ENCODE measurements around the gene DDX20.

DDX20 gene

GRCh38 chr1:111768625-111769024, 12.9 kb downstream of the DDX20 start:
- Histone ChIP-seq H3K56ac (ENCODE audit: low read length) (no peak overlapping the region), H3K36me3 (ENCODE audit: control insufficient read depth, insufficient read depth, low read length) (peaks cover 3% of the 10 kb centered on the region), H3K23ac (ENCODE audit: low read length) (no peak overlapping the region), H3K79me1 (ENCODE audit: low read length) (no peaks in the 10 kb centered on the region), H3K18ac (ENCODE audit: low read length) (no peak overlapping the region), H2BK15ac (replicated peaks; ENCODE audit: low read depth) (no peak overlapping the region), H3K9ac (ENCODE audit: low read length) (no peak overlapping the region), H4K8ac (ENCODE audit: low read depth, low read length) (no peak overlapping the region), H2AK5ac (ENCODE audit: low read length) (no peak overlapping the region), H3K4me3 (ENCODE audit: low read length) (no peak overlapping the region), H2BK5ac (ENCODE audit: low read length) (no peak overlapping the region), H3K4ac (ENCODE audit: low read depth, low read length) (no peak overlapping the region), H3K79me2 (ENCODE audit: control insufficient read depth, insufficient read depth, low read length) (no peaks in the 10 kb centered on the region), H4K5ac (ENCODE audit: low read length) (no peak overlapping the region), H3K27me3 (ENCODE audit: insufficient read depth, low read length, poor library complexity) (no peaks in the 10 kb centered on the region), H3K4me2 (ENCODE audit: low read length) (no peak overlapping the region), H2BK120ac (ENCODE audit: low read depth, low read length) (no peak overlapping the region), H3K27ac (ENCODE audit: low read depth, low read length) (no peak overlapping the region), H3K4me1 (ENCODE audit: control insufficient read depth, low read depth, low read length) (no peaks in the 10 kb centered on the region)
- DNase-seq = no peak

GRCh38 chr1:111769517-111770146, 13.9 kb downstream of the DDX20 start:
- Histone ChIP-seq H3K27ac (ENCODE audit: low read depth, low read length) (no peak overlapping the region), H3K27me3 (ENCODE audit: insufficient read depth, low read length, poor library complexity) (no peaks in the 10 kb centered on the region), H3K23ac (ENCODE audit: low read length) (no peak overlapping the region), H3K4me1 (ENCODE audit: control insufficient read depth, low read depth, low read length) (no peaks in the 10 kb centered on the region), H3K4me3 (ENCODE audit: low read length) (no peak overlapping the region), H3K36me3 (ENCODE audit: control insufficient read depth, insufficient read depth, low read length) (peaks cover 3% of the 10 kb centered on the region), H3K9ac (ENCODE audit: low read length) (no peak overlapping the region), H3K79me1 (ENCODE audit: low read length) (no peaks in the 10 kb centered on the region), H3K79me2 (ENCODE audit: control insufficient read depth, insufficient read depth, low read length) (no peaks in the 10 kb centered on the region), H3K56ac (ENCODE audit: low read length) (no peak overlapping the region), H2BK120ac (ENCODE audit: low read depth, low read length) (no peak overlapping the region), H3K4ac (ENCODE audit: low read depth, low read length) (no peak overlapping the region), H4K5ac (ENCODE audit: low read length) (no peak overlapping the region), H2BK15ac (replicated peaks; ENCODE audit: low read depth) (no peak overlapping the region), H3K18ac (ENCODE audit: low read length) (no peak overlapping the region), H3K4me2 (ENCODE audit: low read length) (no peak overlapping the region), H4K8ac (ENCODE audit: low read depth, low read length) (no peak overlapping the region), H2BK5ac (ENCODE audit: low read length) (no peak overlapping the region), H2AK5ac (ENCODE audit: low read length) (no peak overlapping the region)
- no CpG with 5 or more reads among the region's 6 CpGs for WGBS (ENCODE audit: extremely low coverage, insufficient coverage, low lambda C conversion rate)
- DNase-seq = peak; percentile 45

GRCh38 chr1:111770916-111771315, 15.2 kb downstream of the DDX20 start:
- H3K23ac ChIP-seq (ENCODE audit: low read length) = no peak overlapping the region
- H2AK5ac ChIP-seq (ENCODE audit: low read length) = no peak overlapping the region
- H4K8ac ChIP-seq (ENCODE audit: low read depth, low read length) = no peak overlapping the region
- H3K18ac ChIP-seq (ENCODE audit: low read length) = no peak overlapping the region
- H2BK5ac ChIP-seq (ENCODE audit: low read length) = no peak overlapping the region
- H2BK120ac ChIP-seq (ENCODE audit: low read depth, low read length) = no peak overlapping the region
- H3K4me1 ChIP-seq (ENCODE audit: control insufficient read depth, low read depth, low read length) = no peaks in the 10 kb centered on the region
- no peak for DNase-seq
- WGBS (ENCODE audit: extremely low coverage, insufficient coverage, low lambda C conversion rate) = no CpG with 5 or more reads among the region's 4 CpGs
- no peaks in the 10 kb centered on the region for H3K79me2 ChIP-seq (ENCODE audit: control insufficient read depth, insufficient read depth, low read length)
- H3K4ac ChIP-seq (ENCODE audit: low read depth, low read length) = no peak overlapping the region
- H3K27ac ChIP-seq (ENCODE audit: low read depth, low read length) = no peak overlapping the region
- H2BK15ac ChIP-seq (replicated peaks; ENCODE audit: low read depth) = no peak overlapping the region
- H4K5ac ChIP-seq (ENCODE audit: low read length) = no peak overlapping the region
- no peak overlapping the region for H3K9ac ChIP-seq (ENCODE audit: low read length)
- no peak overlapping the region for H3K4me2 ChIP-seq (ENCODE audit: low read length)
- peaks cover 2% of the 10 kb centered on the region for H3K36me3 ChIP-seq (ENCODE audit: control insufficient read depth, insufficient read depth, low read length)
- no peak overlapping the region for H3K4me3 ChIP-seq (ENCODE audit: low read length)
- no peaks in the 10 kb centered on the region for H3K79me1 ChIP-seq (ENCODE audit: low read length)
- H3K27me3 ChIP-seq (ENCODE audit: insufficient read depth, low read length, poor library complexity) = no peaks in the 10 kb centered on the region
- no peak overlapping the region for H3K56ac ChIP-seq (ENCODE audit: low read length)

- WGBS (ENCODE audit: extremely low coverage, insufficient coverage, low lambda C conversion rate) = no CpG with 5 or more reads among the region's 9 CpGs
- DNase-seq = no peak
- no peaks in the 10 kb centered on the region for H3K36me3 ChIP-seq (ENCODE audit: control insufficient read depth, insufficient read depth, low read length)
- no peaks in the 10 kb centered on the region for H3K79me2 ChIP-seq (ENCODE audit: control insufficient read depth, insufficient read depth, low read length)
- H2AK5ac ChIP-seq (ENCODE audit: low read length) = no peak overlapping the region
- no peak overlapping the region for H2BK15ac ChIP-seq (replicated peaks; ENCODE audit: low read depth)
- H3K4me1 ChIP-seq (ENCODE audit: control insufficient read depth, low read depth, low read length) = no peaks in the 10 kb centered on the region
- no peak overlapping the region for H3K4me3 ChIP-seq (ENCODE audit: low read length)
- H2BK120ac ChIP-seq (ENCODE audit: low read depth, low read length) = no peak overlapping the region
- no peak overlapping the region for H4K5ac ChIP-seq (ENCODE audit: low read length)
- no peak overlapping the region for H3K27ac ChIP-seq (ENCODE audit: low read depth, low read length)
- H2BK5ac ChIP-seq (ENCODE audit: low read length) = no peak overlapping the region
- no peak overlapping the region for H3K4ac ChIP-seq (ENCODE audit: low read depth, low read length)
- H3K9ac ChIP-seq (ENCODE audit: low read length) = no peak overlapping the region
- no peak overlapping the region for H3K4me2 ChIP-seq (ENCODE audit: low read length)
- no peaks in the 10 kb centered on the region for H3K27me3 ChIP-seq (ENCODE audit: insufficient read depth, low read length, poor library complexity)
- no peaks in the 10 kb centered on the region for H3K79me1 ChIP-seq (ENCODE audit: low read length)
- H3K23ac ChIP-seq (ENCODE audit: low read length) = no peak overlapping the region
- no peak overlapping the region for H3K56ac ChIP-seq (ENCODE audit: low read length)
- no peak overlapping the region for H4K8ac ChIP-seq (ENCODE audit: low read depth, low read length)
- H3K18ac ChIP-seq (ENCODE audit: low read length) = no peak overlapping the region
These were observed 20.3 kb downstream of the DDX20 start for GRCh38 chr1:111775966-111776365.

GRCh38 chr1:111776391-111776790, 20.7 kb downstream of the DDX20 start:
- H2AK5ac ChIP-seq (ENCODE audit: low read length) = no peak overlapping the region
- no peak overlapping the region for H3K4ac ChIP-seq (ENCODE audit: low read depth, low read length)
- H3K79me1 ChIP-seq (ENCODE audit: low read length) = no peaks in the 10 kb centered on the region
- no peak overlapping the region for H3K9ac ChIP-seq (ENCODE audit: low read length)
- no peak overlapping the region for H3K23ac ChIP-seq (ENCODE audit: low read length)
- H3K18ac ChIP-seq (ENCODE audit: low read length) = no peak overlapping the region
- peak; percentile 14 for DNase-seq
- no peak overlapping the region for H2BK15ac ChIP-seq (replicated peaks; ENCODE audit: low read depth)
- H3K4me3 ChIP-seq (ENCODE audit: low read length) = no peak overlapping the region
- H3K27me3 ChIP-seq (ENCODE audit: insufficient read depth, low read length, poor library complexity) = no peaks in the 10 kb centered on the region
- H4K5ac ChIP-seq (ENCODE audit: low read length) = no peak overlapping the region
- H3K4me1 ChIP-seq (ENCODE audit: control insufficient read depth, low read depth, low read length) = no peaks in the 10 kb centered on the region
- H3K36me3 ChIP-seq (ENCODE audit: control insufficient read depth, insufficient read depth, low read length) = no peaks in the 10 kb centered on the region
- WGBS (ENCODE audit: extremely low coverage, insufficient coverage, low lambda C conversion rate) = no CpG with 5 or more reads among the region's 2 CpGs
- H4K8ac ChIP-seq (ENCODE audit: low read depth, low read length) = no peak overlapping the region
- no peak overlapping the region for H2BK120ac ChIP-seq (ENCODE audit: low read depth, low read length)
- H3K27ac ChIP-seq (ENCODE audit: low read depth, low read length) = no peak overlapping the region
- H3K4me2 ChIP-seq (ENCODE audit: low read length) = no peak overlapping the region
- no peak overlapping the region for H3K56ac ChIP-seq (ENCODE audit: low read length)
- no peak overlapping the region for H2BK5ac ChIP-seq (ENCODE audit: low read length)
- no peaks in the 10 kb centered on the region for H3K79me2 ChIP-seq (ENCODE audit: control insufficient read depth, insufficient read depth, low read length)

- no CpG with 5 or more reads among the region's 8 CpGs for WGBS (ENCODE audit: extremely low coverage, insufficient coverage, low lambda C conversion rate)
- H3K4me3 ChIP-seq (ENCODE audit: low read length) = no peak overlapping the region
These were observed 21.2 kb downstream of the DDX20 start for GRCh38 chr1:111776861-111777260.

More at GRCh38 chr1:111776861-111777260, 21.2 kb downstream of the DDX20 start:
- H2BK15ac ChIP-seq (replicated peaks; ENCODE audit: low read depth) = no peak overlapping the region
- H3K4ac ChIP-seq (ENCODE audit: low read depth, low read length) = no peak overlapping the region
- no peak overlapping the region for H3K9ac ChIP-seq (ENCODE audit: low read length)
- no peaks in the 10 kb centered on the region for H3K36me3 ChIP-seq (ENCODE audit: control insufficient read depth, insufficient read depth, low read length)
- no peak overlapping the region for H3K23ac ChIP-seq (ENCODE audit: low read length)
- H3K79me2 ChIP-seq (ENCODE audit: control insufficient read depth, insufficient read depth, low read length) = no peaks in the 10 kb centered on the region
- H3K4me1 ChIP-seq (ENCODE audit: control insufficient read depth, low read depth, low read length) = no peaks in the 10 kb centered on the region
- no peak overlapping the region for H2AK5ac ChIP-seq (ENCODE audit: low read length)
- H3K79me1 ChIP-seq (ENCODE audit: low read length) = no peaks in the 10 kb centered on the region
- H3K4me2 ChIP-seq (ENCODE audit: low read length) = no peak overlapping the region
- DNase-seq = no peak
- H3K27ac ChIP-seq (ENCODE audit: low read depth, low read length) = no peak overlapping the region
- H4K5ac ChIP-seq (ENCODE audit: low read length) = no peak overlapping the region
- no peak overlapping the region for H3K56ac ChIP-seq (ENCODE audit: low read length)
- no peak overlapping the region for H4K8ac ChIP-seq (ENCODE audit: low read depth, low read length)
- H2BK5ac ChIP-seq (ENCODE audit: low read length) = no peak overlapping the region
- no peaks in the 10 kb centered on the region for H3K27me3 ChIP-seq (ENCODE audit: insufficient read depth, low read length, poor library complexity)
- H3K18ac ChIP-seq (ENCODE audit: low read length) = no peak overlapping the region
- H2BK120ac ChIP-seq (ENCODE audit: low read depth, low read length) = no peak overlapping the region

Data from mesendoderm (in vitro differentiated cells).